OCI-LY3 (cell line): ENCODE data around the gene CNMD.

ENCODE experiments used
- H2AFZ ChIP-seq: fragments of 200-600, 300-600 bp; shearing (Covaris generic); 2 replicates; pipeline ENCODE4 v1.6.0; 2014; ENCODE audit warnings: antibody characterized with exemption, low read depth, low read length
- H3K27ac ChIP-seq: fragments of 200-600, 300-600 bp; sonication (generic); 2 replicates; pipeline ENCODE4 v1.5.1; 2014; ENCODE audit warnings: mild to moderate bottlenecking, low read length, moderate library complexity, mixed read lengths
- H3K27me3 ChIP-seq: fragments of 200-600, 300-600 bp; sonication (generic); 2 replicates; pipeline ENCODE4 v1.6.1; 2014; ENCODE audit warnings: low read depth, low read length, mixed read lengths
- H3K36me3 ChIP-seq: fragments of 200-600, 300-600 bp; sonication (generic); replicated peaks from 2 replicates; pipeline ENCODE3; 2014; ENCODE audit warnings: low read depth, low read length, mixed read lengths
- H3K4me1 ChIP-seq: fragments of 300-600, 200-600 bp; sonication (generic); 2 replicates; pipeline ENCODE4 v1.6.1; 2014; ENCODE audit warnings: low read length, mixed read lengths
- H3K4me2 ChIP-seq: fragments of 200-600, 300-600 bp; sonication (generic); 2 replicates; pipeline ENCODE4 v1.6.1; 2014; ENCODE audit warnings: low read length, mixed read lengths
- H3K4me3 ChIP-seq: fragments of 300-600, 200-600 bp; sonication (generic); 2 replicates; pipeline ENCODE4 v1.5.1; 2014; ENCODE audit warnings: antibody characterized with exemption, mild to moderate bottlenecking, low read length, moderate library complexity
- H3K79me2 ChIP-seq: fragments of 300-600, 200-600 bp; shearing (Covaris generic); 2 replicates; pipeline ENCODE4 v1.6.1; 2014; ENCODE audit warnings: mild to moderate bottlenecking, low read length, mixed read lengths
- H3K9ac ChIP-seq: fragments of 300-600, 200-600 bp; shearing (Covaris generic); 2 replicates; pipeline ENCODE4 v1.6.0; 2014; ENCODE audit warnings: mild to moderate bottlenecking, low read length, moderate library complexity
- H3K9me3 ChIP-seq: fragments of 200-600, 300-600 bp; shearing (Covaris generic); 2 replicates; pipeline ENCODE4 v1.6.1; 2014; ENCODE audit warnings: low read length, mixed read lengths; ENCODE audit not compliant: insufficient read depth
- H4K20me1 ChIP-seq: fragments of 200-600, 300-600 bp; sonication (generic); 2 replicates; pipeline ENCODE4 v1.6.1; 2016; ENCODE audit warnings: low read length, mixed read lengths; ENCODE audit not compliant: insufficient read depth
- EZH2phosphoT487 ChIP-seq: fragments of 200-600 bp; shearing (Covaris generic); IDR thresholded peaks from 2 replicates; pipeline ENCODE4 v1.6.1; 2018; ENCODE audit warnings: antibody characterized with exemption, mixed run types, low read depth
- TF ChIP-seq, protein P1 (sequence below): fragments of 200-600, 300-600 bp; sonication (generic); IDR thresholded peaks from 2 replicates; pipeline ENCODE4 v1.5.1; 2014; ENCODE audit warnings: antibody characterized with exemption, low read length, low read depth

CNMD gene

DNA sequence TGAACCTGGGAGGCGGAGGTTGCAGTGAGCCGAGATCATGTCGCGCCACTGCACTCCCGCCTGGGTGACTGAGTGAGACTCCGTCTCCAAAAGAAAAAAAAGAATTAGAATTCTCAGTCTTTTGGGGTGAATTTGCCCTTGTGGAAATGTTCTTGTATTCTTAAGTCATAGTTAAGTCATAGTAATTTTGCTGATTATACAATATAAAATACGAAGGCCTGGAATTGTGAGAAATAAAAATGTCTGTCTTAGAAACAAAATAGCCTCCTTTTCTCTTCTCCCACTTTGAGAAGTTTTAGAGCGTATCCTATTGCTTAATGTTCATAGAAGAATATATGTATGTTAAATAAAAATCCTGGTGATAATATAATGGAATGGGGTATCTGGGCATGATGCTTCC, 68.9 kb downstream of the CNMD start:
- TF ChIP-seq, protein P1, sequence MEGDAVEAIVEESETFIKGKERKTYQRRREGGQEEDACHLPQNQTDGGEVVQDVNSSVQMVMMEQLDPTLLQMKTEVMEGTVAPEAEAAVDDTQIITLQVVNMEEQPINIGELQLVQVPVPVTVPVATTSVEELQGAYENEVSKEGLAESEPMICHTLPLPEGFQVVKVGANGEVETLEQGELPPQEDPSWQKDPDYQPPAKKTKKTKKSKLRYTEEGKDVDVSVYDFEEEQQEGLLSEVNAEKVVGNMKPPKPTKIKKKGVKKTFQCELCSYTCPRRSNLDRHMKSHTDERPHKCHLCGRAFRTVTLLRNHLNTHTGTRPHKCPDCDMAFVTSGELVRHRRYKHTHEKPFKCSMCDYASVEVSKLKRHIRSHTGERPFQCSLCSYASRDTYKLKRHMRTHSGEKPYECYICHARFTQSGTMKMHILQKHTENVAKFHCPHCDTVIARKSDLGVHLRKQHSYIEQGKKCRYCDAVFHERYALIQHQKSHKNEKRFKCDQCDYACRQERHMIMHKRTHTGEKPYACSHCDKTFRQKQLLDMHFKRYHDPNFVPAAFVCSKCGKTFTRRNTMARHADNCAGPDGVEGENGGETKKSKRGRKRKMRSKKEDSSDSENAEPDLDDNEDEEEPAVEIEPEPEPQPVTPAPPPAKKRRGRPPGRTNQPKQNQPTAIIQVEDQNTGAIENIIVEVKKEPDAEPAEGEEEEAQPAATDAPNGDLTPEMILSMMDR, result no peak
- TF ChIP-seq EZH2phosphoT487, result no peak
- no peaks in the 10 kb centered on the region for H3K9me3 ChIP-seq
- H3K79me2 ChIP-seq, result no peaks in the 10 kb centered on the region
- no peak overlapping the region for H3K27ac ChIP-seq
- no peak overlapping the region for H3K4me2 ChIP-seq
- H2AFZ ChIP-seq, result no peak overlapping the region
- H3K9ac ChIP-seq, result no peak overlapping the region
- peaks cover 12% of the 10 kb centered on the region for H3K36me3 ChIP-seq
- no peaks in the 10 kb centered on the region for H3K27me3 ChIP-seq
- H3K4me1 ChIP-seq, result no peaks in the 10 kb centered on the region
- no peak overlapping the region for H3K4me3 ChIP-seq
- no peaks in the 10 kb centered on the region for H4K20me1 ChIP-seq

DNA sequence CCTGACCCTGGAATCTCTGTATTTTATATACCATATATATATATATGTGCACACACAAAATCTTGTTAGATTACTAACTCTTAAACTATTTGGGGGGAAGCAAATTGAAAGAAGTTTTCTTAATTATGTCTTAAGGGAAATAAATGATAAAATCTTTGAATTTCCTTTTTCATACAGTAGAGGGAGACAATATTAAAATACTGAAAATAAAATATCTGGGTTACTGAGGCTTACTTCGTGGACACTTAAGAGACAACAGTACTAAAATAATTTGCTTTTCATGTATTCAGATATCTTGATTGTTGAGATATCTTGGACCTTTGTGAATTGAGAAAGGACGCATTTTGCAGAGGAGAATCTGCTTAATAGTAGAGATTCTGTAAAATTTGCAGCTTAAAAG, 69.9 kb downstream of the CNMD start:
- H3K4me2 ChIP-seq, result no peak overlapping the region
- H3K4me1 ChIP-seq, result no peaks in the 10 kb centered on the region
- no peak overlapping the region for H3K9ac ChIP-seq
- no peak overlapping the region for H3K4me3 ChIP-seq
- H3K27me3 ChIP-seq, result no peaks in the 10 kb centered on the region
- H2AFZ ChIP-seq, result no peak overlapping the region
- no peaks in the 10 kb centered on the region for H3K9me3 ChIP-seq
- H4K20me1 ChIP-seq, result no peaks in the 10 kb centered on the region
- H3K36me3 ChIP-seq, result peaks cover 19% of the 10 kb centered on the region
- H3K79me2 ChIP-seq, result no peaks in the 10 kb centered on the region
- TF ChIP-seq EZH2phosphoT487, result no peak
- TF ChIP-seq, protein P1, result no peak; the same call in 1 of the 2 replicates
- H3K27ac ChIP-seq, result no peak overlapping the region

DNA sequence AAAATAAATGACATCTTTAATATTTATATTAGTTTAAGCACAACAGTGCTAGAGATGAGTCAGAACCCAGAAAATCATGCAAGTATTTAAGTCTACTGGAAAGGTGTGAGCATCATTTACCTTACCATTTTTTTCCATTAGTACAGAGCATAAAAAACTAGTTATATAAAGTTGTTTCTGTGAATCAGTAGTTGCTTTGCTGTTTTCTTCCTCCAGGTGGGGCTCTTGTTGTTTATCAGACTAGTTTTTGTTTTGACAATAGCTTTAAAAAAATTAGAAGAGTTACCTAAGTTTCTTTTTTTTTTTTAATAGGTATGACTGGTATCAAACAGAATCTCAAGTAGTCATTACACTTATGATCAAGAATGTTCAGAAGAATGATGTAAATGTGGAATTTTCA, 74.3 kb downstream of the CNMD start:
- H3K9me3 ChIP-seq, result no peaks in the 10 kb centered on the region
- no peak overlapping the region for H3K9ac ChIP-seq
- no peaks in the 10 kb centered on the region for H3K27me3 ChIP-seq
- no peak overlapping the region for H3K27ac ChIP-seq
- peaks cover 32% of the 10 kb centered on the region for H3K36me3 ChIP-seq
- H3K4me2 ChIP-seq, result no peak overlapping the region
- peaks cover 6% of the 10 kb centered on the region for H3K4me1 ChIP-seq
- H4K20me1 ChIP-seq, result no peaks in the 10 kb centered on the region
- H3K79me2 ChIP-seq, result no peaks in the 10 kb centered on the region; the same call in 1 of the 2 replicates
- no peak overlapping the region for H3K4me3 ChIP-seq
- TF ChIP-seq, protein P1, result peak; percentile 61
- no peak for TF ChIP-seq EZH2phosphoT487
- H2AFZ ChIP-seq, result no peak overlapping the region

- Histone ChIP-seq H3K79me2 (no peaks in the 10 kb centered on the region; the same call in 1 of the 2 replicates), H3K36me3 (peaks cover 36% of the 10 kb centered on the region), H3K9ac (no peak overlapping the region), H3K4me3 (no peak overlapping the region), H4K20me1 (no peaks in the 10 kb centered on the region), H3K4me1 (peaks cover 14% of the 10 kb centered on the region), H3K27me3 (no peaks in the 10 kb centered on the region), H3K4me2 (no peak overlapping the region), H3K9me3 (no peaks in the 10 kb centered on the region), H3K27ac (no peak overlapping the region), H2AFZ (no peak overlapping the region)
- no peak for TF ChIP-seq EZH2phosphoT487
- TF ChIP-seq, protein P1, result no peak
These were observed 75.3 kb downstream of the CNMD start for GRCh38 chr13:52664272-52664671.
